Activated CD4-positive, alpha-beta T cell treated with anti-CD3 and anti-CD28 coated beads for 4 hours (primary cell): ENCODE results near the gene FTO.

ENCODE experiments used
- DNase-seq, 2 donors: peaks; one replicate each; pipeline ENCODE4 v3.0.0-alpha.2; 2020

FTO gene

DNA sequence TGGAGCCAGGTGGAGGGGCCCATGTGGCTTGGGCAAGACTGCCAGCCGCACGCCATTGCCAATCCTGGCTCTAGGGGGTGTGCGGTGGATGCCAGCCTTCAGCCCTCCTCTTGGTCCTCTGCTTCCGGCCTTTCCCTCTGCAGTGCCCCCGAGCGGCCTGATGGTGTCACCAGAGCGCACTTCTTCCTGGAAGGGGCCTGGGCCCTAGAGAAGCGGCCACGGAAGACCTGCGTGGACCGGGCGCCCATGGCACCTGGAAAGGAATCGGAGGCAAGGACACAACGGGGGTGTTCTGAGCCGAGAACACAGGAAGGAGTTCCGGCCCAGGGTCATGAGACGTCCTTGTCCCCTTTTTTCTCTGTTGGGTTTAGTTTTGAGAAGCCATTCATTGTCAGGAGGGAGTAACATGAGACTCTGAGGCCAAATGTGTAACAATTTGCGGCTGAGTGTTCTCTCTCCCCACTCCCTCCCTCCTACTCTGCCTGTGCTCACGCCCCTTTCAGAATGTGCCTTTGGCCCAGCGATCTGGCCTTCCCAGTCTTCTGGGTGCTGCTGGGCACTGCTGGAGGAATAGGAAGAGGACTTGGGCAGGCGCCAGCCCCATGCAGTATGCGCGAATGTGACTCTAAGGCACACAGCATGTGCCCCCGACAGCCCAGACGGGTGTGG is 489.8 kb downstream of the FTO start:
- no peak for DNase-seq

DNA sequence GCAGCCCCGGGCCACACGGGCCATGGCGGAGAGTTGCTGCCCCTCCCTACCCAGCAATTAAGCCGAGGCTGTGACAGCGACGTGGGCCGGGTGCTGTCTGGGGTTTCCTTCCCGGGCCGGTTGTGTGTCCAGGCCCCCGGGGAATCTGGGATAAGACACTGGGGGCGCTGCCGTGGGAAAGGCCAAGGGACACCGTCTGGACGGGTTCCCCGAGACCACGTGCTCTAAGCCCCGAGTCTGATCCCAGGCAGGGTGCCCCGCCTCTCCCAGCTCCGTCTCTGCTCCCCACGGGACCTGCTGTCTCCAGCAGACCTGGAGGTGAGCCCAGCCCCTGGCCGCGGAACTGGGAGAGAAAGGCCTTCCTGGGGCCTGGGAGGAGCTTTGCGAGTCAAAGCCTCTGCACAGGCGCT is 490.4 kb downstream of the FTO start:
- DNase-seq: no peak

DNA sequence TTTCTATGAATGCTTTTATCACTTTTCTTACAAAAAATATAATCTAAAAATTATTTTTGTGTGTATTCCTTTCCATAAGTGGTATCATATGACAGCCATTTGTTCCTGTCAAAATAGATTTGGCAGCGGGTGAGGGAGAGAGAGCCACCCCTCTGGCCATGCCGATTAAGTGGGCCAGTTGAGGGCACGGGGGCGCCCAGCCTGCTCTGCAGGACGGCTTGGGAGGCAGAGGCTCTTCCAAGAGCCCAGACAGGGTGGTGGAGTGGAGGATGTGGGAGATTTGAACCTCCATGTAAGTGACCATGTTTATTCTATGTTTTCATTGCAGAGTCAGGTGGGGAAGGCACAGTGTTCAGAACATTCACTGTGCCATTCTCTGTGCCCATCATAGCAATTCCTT is 493.8 kb downstream of the FTO start:
- DNase-seq: no peak

DNA sequence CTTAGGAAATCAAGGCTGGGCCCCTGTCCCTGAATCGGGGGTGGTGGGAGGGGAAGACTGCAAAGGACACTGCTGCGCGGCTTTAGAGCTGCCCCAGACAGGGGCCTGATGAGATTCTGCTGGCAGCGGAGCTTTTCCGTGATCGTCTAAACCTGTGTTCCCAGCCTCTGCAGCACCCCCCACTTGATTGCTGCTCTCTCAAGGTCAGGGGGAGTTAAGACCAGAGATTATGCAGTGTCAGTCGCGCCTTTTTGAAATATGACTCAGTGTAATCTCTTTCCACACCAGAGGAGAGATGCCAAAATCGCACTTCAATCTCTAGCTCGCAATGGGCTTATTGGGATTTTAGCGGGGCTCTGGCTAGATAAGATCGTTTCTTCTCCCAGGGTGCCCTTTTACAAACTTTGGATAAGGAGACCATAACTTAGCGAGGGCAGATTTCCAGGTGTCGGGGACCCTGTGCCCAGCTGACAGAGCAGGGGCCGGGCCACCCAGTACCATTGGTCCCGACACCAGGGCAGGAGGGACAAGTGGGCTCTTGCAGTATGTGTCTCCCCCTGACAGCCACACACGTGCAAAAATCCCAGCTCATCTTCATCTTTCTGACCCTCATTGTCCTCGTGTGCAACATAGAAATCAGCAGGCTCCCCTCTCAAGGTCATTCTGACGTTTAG is 495.7 kb downstream of the FTO start:
- DNase-seq: no peak

DNA sequence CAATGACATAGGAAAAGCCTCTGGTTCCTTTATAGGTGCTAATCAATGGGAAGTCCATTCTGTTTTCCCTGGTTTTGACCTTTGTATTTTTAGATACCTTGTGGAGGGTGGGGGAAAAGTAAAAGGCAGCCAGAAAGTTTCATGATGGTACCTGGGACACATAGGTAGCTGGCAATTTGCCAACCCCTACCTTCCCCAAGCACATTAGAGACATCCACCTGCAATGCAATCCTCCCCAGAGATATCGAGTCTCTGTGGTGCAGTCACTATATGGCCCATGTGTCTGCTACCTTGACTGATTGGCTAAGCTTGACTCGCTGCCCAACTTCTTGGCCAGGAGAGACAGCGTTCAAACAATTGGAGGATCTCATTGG is 496.2 kb downstream of the FTO start:
- no peak for DNase-seq

DNA sequence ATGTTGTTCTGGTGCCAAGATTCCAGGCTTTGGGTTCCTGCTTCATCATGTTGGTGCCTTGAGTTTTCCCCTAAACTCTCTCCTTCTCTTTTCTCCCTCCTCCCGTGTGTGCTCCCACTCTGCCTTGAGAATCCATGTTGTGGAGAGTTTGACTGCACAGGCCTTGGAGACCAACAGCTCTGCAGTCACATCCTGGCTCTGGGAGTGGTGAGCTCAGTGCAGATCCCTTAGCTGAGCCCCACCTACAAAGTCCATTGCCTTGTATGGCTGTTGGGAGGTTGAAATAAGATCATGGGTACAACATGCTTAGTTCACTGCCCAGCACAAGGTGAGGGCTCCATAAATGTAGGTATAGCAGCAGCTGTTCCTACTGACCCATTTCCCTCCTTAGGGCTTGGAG is 496.8 kb downstream of the FTO start:
- no peak for DNase-seq

DNA sequence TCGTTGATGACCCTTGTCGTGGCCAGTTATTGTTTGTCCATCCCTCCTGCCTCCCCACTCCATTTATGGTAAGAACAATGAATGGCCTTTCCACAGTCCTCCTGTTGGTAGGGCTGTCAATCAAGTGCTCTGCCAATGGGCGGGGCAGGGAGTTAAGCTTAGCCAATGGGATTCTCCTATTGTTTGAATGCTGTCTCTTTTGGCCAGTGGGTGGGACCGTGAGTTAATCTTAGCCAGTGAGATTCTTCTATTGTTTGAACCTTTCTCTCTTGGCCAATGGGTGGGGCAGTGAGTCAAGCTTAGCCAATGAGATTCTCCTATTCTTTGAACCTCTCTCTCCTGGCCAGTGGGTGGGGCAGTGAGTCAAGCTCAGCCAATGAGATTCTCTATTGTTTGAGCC is 497.2 kb downstream of the FTO start:
- no peak for DNase-seq
